IMR-90 (cell line): ENCODE data around the gene SYNPR. TPM values are rescaled to one million over a fixed set of nuclear protein-coding genes. Genes with fewer than 3 reads are reported as not detected.

Source experiments
- ATAC-seq: fragments of 200-7000 bp; cut with Tn5 transposase; 2 replicates; pipeline ENCODE4 v1.9.1; 2020; ENCODE audit warnings: low read depth, mild to moderate bottlenecking, moderate library complexity
- BruUV-seq: library from RNA; stranded (reverse); fragments of 400-500 nt; replicated peaks from 2 replicates; lab custom pipeline; 2021; lab: Mats Ljungman, UMichigan
- CTCF ChIA-PET: fragments of 300-600 bp; formaldehyde crosslinking; extraction: SDS; loops from one replicate; lab custom pipeline; 2021; ENCODE audit warnings: antibody characterized with exemption; lab: Yijun Ruan, JAX
- POLR2A ChIA-PET: fragments of 300-600 bp; sonication (Branson Sonifier 250); formaldehyde crosslinking; loops from one replicate; lab custom pipeline; 2022; ENCODE audit warnings: antibody characterized with exemption; ENCODE audit not compliant: unreplicated experiment; lab: Charles Lee
- DNase-seq: peaks from one replicate; pipeline ENCODE4 v3.0.0; 2013
- H2AFZ ChIP-seq: replicated peaks from 2 replicates; pipeline ENCODE3; 2013; ENCODE audit warnings: low read length, mild to moderate bottlenecking; ENCODE audit not compliant: poor library complexity
- H2AK5ac ChIP-seq: 2 replicates; pipeline ENCODE4 v1.6.1; 2013; ENCODE audit warnings: low read depth, low read length, inconsistent platforms
- H2AK9ac ChIP-seq: replicated peaks from 2 replicates; pipeline ENCODE3; 2013; ENCODE audit warnings: mild to moderate bottlenecking, low read depth, low read length, moderate library complexity; ENCODE audit not compliant: poor library complexity
- H2BK120ac ChIP-seq: 2 replicates; pipeline ENCODE4 v1.6.1; 2013; ENCODE audit warnings: low read depth, low read length, inconsistent platforms
- H2BK15ac ChIP-seq: 3 replicates; pipeline ENCODE4 v1.6.1; 2013; ENCODE audit warnings: low read depth, low read length, inconsistent platforms
- H2BK20ac ChIP-seq: 2 replicates; pipeline ENCODE4 v1.6.1; 2013; ENCODE audit warnings: low read depth, mild to moderate bottlenecking, inconsistent platforms, low read length, moderate library complexity
- H2BK5ac ChIP-seq: 2 replicates; pipeline ENCODE4 v1.6.1; 2013; ENCODE audit warnings: mild to moderate bottlenecking, low read depth, low read length, inconsistent platforms; ENCODE audit not compliant: poor library complexity, severe bottlenecking
- H3K14ac ChIP-seq: replicated peaks from 2 replicates; pipeline ENCODE4 v1.6.1; 2013; ENCODE audit warnings: low read depth, low read length, inconsistent platforms
- H3K18ac ChIP-seq: 2 replicates; pipeline ENCODE4 v1.6.1; 2013; ENCODE audit warnings: low read depth, low read length, control low read depth
- H3K23ac ChIP-seq: 2 replicates; pipeline ENCODE4 v1.6.1; 2013; ENCODE audit warnings: low read depth, low read length, inconsistent platforms
- H3K27ac ChIP-seq: 2 replicates; pipeline ENCODE4 v1.5.1; 2013; ENCODE audit warnings: mild to moderate bottlenecking, control low read depth, low read length; ENCODE audit not compliant: insufficient read depth
- H3K27me3 ChIP-seq: 2 replicates; pipeline ENCODE4 v1.6.1; 2013; ENCODE audit warnings: low read length; ENCODE audit not compliant: control insufficient read depth, insufficient read depth
- H3K36me3 ChIP-seq: 2 replicates; pipeline ENCODE4 v1.6.1; 2013; ENCODE audit warnings: low read length, mixed read lengths; ENCODE audit not compliant: control insufficient read depth, insufficient read depth
- H3K4ac ChIP-seq: 2 replicates; pipeline ENCODE4 v1.6.1; 2013; ENCODE audit warnings: low read depth, low read length, inconsistent platforms
- H3K4me1 ChIP-seq: 2 replicates; pipeline ENCODE4 v1.6.1; 2013; ENCODE audit warnings: low read length, mixed read lengths; ENCODE audit not compliant: control insufficient read depth, insufficient read depth
- H3K4me2 ChIP-seq: 2 replicates; pipeline ENCODE4 v1.6.1; 2013; ENCODE audit warnings: low read depth, mild to moderate bottlenecking, control low read depth, low read length, moderate library complexity
- H3K4me3 ChIP-seq: 2 replicates; pipeline ENCODE4 v1.5.1; 2013; ENCODE audit warnings: low read depth, mild to moderate bottlenecking, control low read depth, low read length, moderate library complexity; ENCODE audit not compliant: insufficient read depth
- H3K56ac ChIP-seq: 2 replicates; pipeline ENCODE4 v1.6.1; 2013; ENCODE audit warnings: low read length, inconsistent platforms; ENCODE audit not compliant: insufficient read depth; ENCODE audit errors: extremely low read depth
- H3K79me1 ChIP-seq, 2 experiments: 2 replicates each; pipeline ENCODE4 v1.6.1; 2013; ENCODE audit warnings: low read length in 2 of 2, inconsistent platforms in 1 of 2, low read depth in 1 of 2
- H3K9ac ChIP-seq: 2 replicates; pipeline ENCODE4 v1.6.1; 2013; ENCODE audit warnings: low read depth, low read length, control low read depth
- H3K9me1 ChIP-seq: 2 replicates; pipeline ENCODE4 v1.6.1; 2013; ENCODE audit warnings: low read length, inconsistent platforms; ENCODE audit not compliant: insufficient read depth
- H3K9me3 ChIP-seq: 2 replicates; pipeline ENCODE4 v1.6.1; 2013; ENCODE audit warnings: low read length; ENCODE audit not compliant: control insufficient read depth, insufficient read depth
- H4K20me1 ChIP-seq: 2 replicates; pipeline ENCODE4 v1.6.1; 2013; ENCODE audit warnings: low read length, inconsistent platforms; ENCODE audit not compliant: insufficient read depth
- H4K5ac ChIP-seq: 2 replicates; pipeline ENCODE4 v1.6.1; 2013; ENCODE audit warnings: mild to moderate bottlenecking, low read depth, low read length, control low read depth
- H4K8ac ChIP-seq, 2 experiments: 2 replicates each; pipeline ENCODE4 v1.6.1; 2013; ENCODE audit warnings: low read depth in 2 of 2, low read length in 2 of 2, control low read depth in 1 of 2, inconsistent platforms in 1 of 2
- H4K91ac ChIP-seq: 2 replicates; pipeline ENCODE4 v1.6.1; 2013; ENCODE audit warnings: low read depth, low read length, inconsistent platforms; ENCODE audit not compliant: insufficient read depth
- CHD1 ChIP-seq: IDR thresholded peaks from 2 replicates; pipeline ENCODE4 v1.6.1; 2012; ENCODE audit warnings: low read depth, low read length, improper control_type of control experiment
- ELK1 ChIP-seq: fragments of 150-350 bp; IDR thresholded peaks from 2 replicates; pipeline ENCODE4 v1.6.1; 2016; ENCODE audit warnings: low read depth, mild to moderate bottlenecking, low read length, moderate library complexity, borderline replicate concordance
- FOS ChIP-seq: fragments of 150-350 bp; IDR thresholded peaks from 2 replicates; pipeline ENCODE4 v1.6.1; 2016; ENCODE audit warnings: low read depth, low read length
- MAFK ChIP-seq: IDR thresholded peaks from 2 replicates; pipeline ENCODE4 v1.6.1; 2012; ENCODE audit warnings: low read depth, low read length, improper control_type of control experiment
- MAZ ChIP-seq: IDR thresholded peaks from 2 replicates; pipeline ENCODE4 v1.6.1; 2012; ENCODE audit warnings: low read depth, mild to moderate bottlenecking, low read length, improper control_type of control experiment, moderate library complexity, borderline replicate concordance
- MXI1 ChIP-seq: IDR thresholded peaks from 2 replicates; pipeline ENCODE4 v1.6.1; 2012; ENCODE audit warnings: low read depth, mild to moderate bottlenecking, low read length, moderate library complexity, borderline replicate concordance
- NFE2L2 ChIP-seq: fragments of 150-350 bp; IDR thresholded peaks from 2 replicates; pipeline ENCODE4 v1.6.1; 2016; ENCODE audit warnings: low read depth, mild to moderate bottlenecking, low read length
- POLR2A ChIP-seq: IDR thresholded peaks from 2 replicates; pipeline ENCODE4 v1.6.1; 2012; ENCODE audit warnings: mild to moderate bottlenecking, low read depth, low read length
- RAD21 ChIP-seq: IDR thresholded peaks from 2 replicates; pipeline ENCODE4 v1.6.1; 2012; ENCODE audit warnings: low read length, improper control_type of control experiment
- RCOR1 ChIP-seq: IDR thresholded peaks from 2 replicates; pipeline ENCODE4 v1.6.1; 2012; ENCODE audit warnings: mild to moderate bottlenecking, low read length, improper control_type of control experiment; ENCODE audit not compliant: insufficient replicate concordance
- RFX5 ChIP-seq: IDR thresholded peaks from 2 replicates; pipeline ENCODE4 v1.8.0; 2012; ENCODE audit warnings: low read depth, mild to moderate bottlenecking, low read length, moderate library complexity
- SMC3 ChIP-seq: fragments of 150-350 bp; IDR thresholded peaks from 2 replicates; pipeline ENCODE4 v1.6.1; 2016; ENCODE audit warnings: low read depth, mild to moderate bottlenecking, antibody characterized with exemption, low read length, moderate library complexity
- USF2 ChIP-seq: fragments of 150-350 bp; IDR thresholded peaks from 2 replicates; pipeline ENCODE4 v1.6.1; 2017; ENCODE audit warnings: mild to moderate bottlenecking, antibody characterized with exemption, low read length, low read depth
- WGBS, 2 experiments: methylation state at CpG; one replicate each; pipeline versions ENCODE4 v1.1.5 to v1.1.7; 2013; ENCODE audit warnings: missing lambda C conversion rate in 2 of 2; ENCODE audit not compliant: insufficient read length in 1 of 2; ENCODE audit errors: extremely low coverage in 2 of 2; 5-methylcytosine and 5-hydroxymethylcytosine counted together
- dilution Hi-C: fragments of 300-500 bp; cut with HindIII; formaldehyde crosslinking; loops from one replicate; pipeline ENCODE4 v1.14.3; 2018; ENCODE audit warnings: low sequenced_read_pairs; ENCODE audit not compliant: unreplicated experiment
- in situ Hi-C: fragments of 300-500 bp; cut with MboI; formaldehyde crosslinking; loops from 3 replicates; pipeline ENCODE4 v1.14.3; 2019; ENCODE audit warnings: low sequenced_read_pairs, inconsistent platforms, mixed read lengths
- intact Hi-C: fragments of 100-400 bp; cut with micrococcal nuclease; formaldehyde crosslinking; loops from 2 replicates; pipeline ENCODE4 v1.10.0; 2022
- polyA plus RNA-seq, 3 experiments: library from polyadenylated mRNA; depleted of rRNA; stranded (reverse); fragments of >200 nt; gene quantifications; 2 replicates each; pipeline ENCODE4 v1.2.3, GENCODE V29; 2012; ENCODE audit warnings: low replicate concordance in 1 of 3
- total RNA-seq: library from RNA; depleted of rRNA; stranded (reverse); fragments of >200 nt; gene quantifications from 2 replicates; pipeline ENCODE4 v1.2.3, GENCODE V29; 2012

The SYNPR gene
- total and polyA plus RNA-seq, 2 of the 4 experiments (the other 2 are of a cell fraction) = not detected

- no peaks in the 10 kb centered on the region for H3K9me3 ChIP-seq
- no peak overlapping the region for H2BK20ac ChIP-seq
- H3K4me3 ChIP-seq = no peak overlapping the region
- in situ Hi-C loops (no loop called here), dilution Hi-C loops (no loop called here), intact Hi-C loops (no loop called here)
- no peak overlapping the region for H3K18ac ChIP-seq
- no peak overlapping the region for H3K4me2 ChIP-seq
- no peak overlapping the region for H3K9ac ChIP-seq
- no peak overlapping the region for H4K8ac ChIP-seq
- H3K27ac ChIP-seq = no peak overlapping the region
- no TSS peak for BruUV-seq
- WGBS, 2 experiments = no CpG with 5 or more reads among the region's 3 CpGs
- H2AK9ac ChIP-seq = no peak overlapping the region
- no peaks in the 10 kb centered on the region for H3K4me1 ChIP-seq
- no peak overlapping the region for H3K56ac ChIP-seq
- ATAC-seq = no peak
- H3K4ac ChIP-seq = no peak overlapping the region
- H4K91ac ChIP-seq = no peak overlapping the region
- H3K14ac ChIP-seq = no peak overlapping the region
- no peaks in the 10 kb centered on the region for H3K36me3 ChIP-seq
- H2BK120ac ChIP-seq = no peak overlapping the region
- no peak for DNase-seq
- no peaks in the 10 kb centered on the region for H3K9me1 ChIP-seq
- H3K27me3 ChIP-seq = no peaks in the 10 kb centered on the region
- CTCF ChIA-PET = no interaction called here
- no peak overlapping the region for H2BK5ac ChIP-seq
- H2AK5ac ChIP-seq = no peak overlapping the region
- POLR2A ChIA-PET = no interaction called here
- TF ChIP-seq POLR2A (no peak), SMC3 (no peak), USF2 (no peak), FOS (no peak), RFX5 (no peak), MAFK (no peak), NFE2L2 (no peak), MXI1 (no peak), ELK1 (no peak), RAD21 (no peak), MAZ (no peak), CHD1 (no peak), RCOR1 (no peak)
- no peaks in the 10 kb centered on the region for H4K20me1 ChIP-seq
- H4K5ac ChIP-seq = no peak overlapping the region
- no peak overlapping the region for H2BK15ac ChIP-seq
- no peak overlapping the region for H2AFZ ChIP-seq
- no peaks in the 10 kb centered on the region for H3K79me1 ChIP-seq
- H3K23ac ChIP-seq = no peak overlapping the region
These were observed 30.0 kb downstream of the SYNPR start for GRCh38 chr3:63308072-63308471.
